Smooth muscle cell of the brain vasculature (primary cell): ENCODE results near the gene ALKBH5.

ENCODE experiments used
- DNase-seq: peaks from one replicate; pipeline ENCODE4 v3.0.0-alpha.2; 2012; ENCODE audit warnings: low read depth, low spot score

The ALKBH5 gene

GRCh38 chr17:18183334-18184142 is at the start of gene ALKBH5:
ALKBH5 (plus strand) TSS chr17:18183828; CDS start chr17:18184244, 416 bp downstream.
- DNase-seq: peak; percentile 97

GRCh38 chr17:18136357-18136756 is 47.3 kb upstream of the ALKBH5 start:
- DNase-seq: no peak

DNA sequence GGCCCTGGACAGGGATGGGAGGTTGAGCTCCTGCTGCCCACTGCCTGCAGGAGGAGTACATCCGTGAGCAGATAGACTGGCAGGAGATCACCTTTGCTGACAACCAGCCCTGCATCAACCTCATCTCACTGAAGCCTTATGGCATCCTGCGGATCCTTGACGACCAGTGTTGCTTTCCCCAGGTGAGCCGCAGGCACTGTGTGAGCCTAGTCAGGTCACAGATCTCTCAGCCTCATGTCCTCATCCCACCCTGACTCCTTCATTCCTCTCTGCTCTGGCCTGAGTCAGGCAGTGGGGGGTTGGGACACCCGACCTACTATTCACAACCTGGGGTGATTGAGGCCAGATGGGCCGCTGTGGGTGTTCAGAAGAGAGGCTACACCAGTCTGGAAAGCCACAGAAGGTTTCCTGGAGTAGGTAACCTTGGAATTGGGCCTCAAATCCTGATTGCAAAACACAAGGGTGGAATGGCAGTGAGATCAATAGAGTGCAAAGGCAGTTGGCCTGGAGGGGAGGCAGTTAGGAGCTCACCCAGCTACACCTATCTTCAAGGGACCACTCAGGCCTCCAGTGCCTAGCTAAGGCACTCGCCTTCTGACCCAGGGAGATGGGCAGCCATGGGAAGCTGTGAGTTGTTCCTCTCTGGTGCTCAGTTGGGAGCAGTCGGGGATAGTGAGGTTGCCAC is 45.4 kb upstream of the ALKBH5 start:
- DNase-seq: no peak

GRCh38 chr17:18139092-18139491 is 44.5 kb upstream of the ALKBH5 start:
- DNase-seq: no peak

GRCh38 chr17:18139498-18139897 is 44.1 kb upstream of the ALKBH5 start:
- no peak for DNase-seq

DNA sequence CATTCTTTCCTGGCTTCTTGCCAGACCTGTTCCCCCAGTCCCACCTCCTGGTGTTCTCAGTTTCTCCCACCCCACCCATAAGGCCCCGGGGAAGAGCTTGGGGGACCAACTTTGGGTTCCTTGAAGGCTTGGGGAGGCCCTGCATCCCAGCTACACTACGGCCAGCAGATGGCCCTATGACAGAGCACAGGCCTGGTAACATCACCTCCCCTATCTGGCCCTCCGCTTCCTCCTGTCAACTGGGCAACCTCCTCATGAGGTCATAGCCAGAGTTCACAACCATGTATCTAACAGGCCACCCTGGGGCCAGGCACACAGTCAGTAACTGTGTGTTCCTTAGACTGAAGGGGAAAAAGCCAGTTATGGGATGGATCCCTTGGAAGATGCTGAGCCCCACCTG is 43.7 kb upstream of the ALKBH5 start:
- no peak for DNase-seq

DNA sequence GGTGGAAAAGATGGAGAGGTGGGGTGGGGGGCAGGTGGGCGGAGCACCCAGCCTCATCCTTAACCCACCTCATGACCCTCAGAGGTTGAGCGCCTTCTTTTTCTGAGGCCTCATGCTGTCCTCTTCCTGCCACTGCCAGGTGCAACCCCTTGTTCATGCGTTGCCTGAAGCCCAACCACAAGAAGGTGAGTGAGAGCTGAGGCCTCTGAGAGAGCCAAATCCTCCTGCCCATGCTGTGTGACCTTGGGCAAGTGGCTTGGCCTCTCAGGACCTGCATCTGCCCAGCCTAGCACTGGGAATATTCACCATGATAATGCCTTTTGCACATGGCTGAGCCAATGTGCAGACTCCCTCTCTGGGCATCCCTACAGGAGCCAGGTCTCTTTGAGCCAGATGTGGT is 43.0 kb upstream of the ALKBH5 start:
- no peak for DNase-seq

DNA sequence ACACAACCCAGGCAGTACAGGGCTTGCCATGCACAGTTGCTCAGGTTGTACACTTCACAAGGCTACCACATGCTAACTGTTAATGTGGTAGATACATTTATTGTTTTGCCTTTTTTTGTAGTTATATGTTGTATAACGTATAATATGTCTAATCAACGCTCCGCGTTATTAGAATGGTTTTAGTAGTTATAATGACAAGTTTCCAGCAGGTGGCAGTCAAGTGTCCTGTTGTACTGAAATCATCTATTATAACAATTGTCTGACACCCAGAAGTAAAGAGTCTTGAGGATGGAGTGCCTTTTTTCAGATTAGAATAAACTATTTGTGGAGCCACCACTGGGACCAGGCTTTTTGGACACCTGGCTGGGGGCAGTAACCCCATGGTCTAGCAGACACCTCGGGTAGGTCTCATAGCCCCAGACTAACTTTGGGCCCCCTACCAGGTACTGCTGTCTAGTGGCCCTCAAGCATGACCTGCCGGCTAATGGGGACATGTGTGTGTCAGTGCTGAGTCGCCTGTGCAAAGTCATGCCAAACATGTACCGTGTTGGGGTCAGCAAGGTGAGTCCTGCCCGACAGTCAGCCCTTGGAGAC is 42.3 kb upstream of the ALKBH5 start:
- no peak for DNase-seq

- no peak for DNase-seq
Measured at GRCh38 chr17:18142417-18142816, 41.2 kb upstream of the ALKBH5 start.

- no peak for DNase-seq
Measured at GRCh38 chr17:18143044-18143936, 40.3 kb upstream of the ALKBH5 start.

- no peak for DNase-seq
Measured at GRCh38 chr17:18144261-18144660, 39.4 kb upstream of the ALKBH5 start.

DNA sequence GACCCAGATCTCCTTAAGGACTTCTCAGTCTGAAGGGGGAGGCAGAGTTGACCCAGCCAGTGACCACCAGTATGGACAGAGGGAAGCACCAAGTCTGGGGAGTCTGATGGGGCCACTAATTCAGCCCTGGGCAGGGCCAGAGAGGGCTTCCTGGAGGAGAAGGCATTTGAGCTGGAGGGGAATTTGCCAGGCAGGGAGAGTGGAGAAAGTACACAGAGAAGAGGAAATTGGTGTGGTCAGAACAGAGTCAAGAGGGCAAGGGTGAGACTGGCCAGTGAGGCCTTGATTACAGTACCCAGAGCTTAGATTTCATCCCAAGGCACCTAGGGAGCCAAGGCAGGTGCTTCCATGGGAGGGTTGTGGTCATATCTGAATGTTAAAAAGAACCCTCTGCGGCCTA is 38.8 kb upstream of the ALKBH5 start:
- no peak for DNase-seq

GRCh38 chr17:18145811-18146210 is 37.8 kb upstream of the ALKBH5 start:
- no peak for DNase-seq

GRCh38 chr17:18146259-18146658 is 37.4 kb upstream of the ALKBH5 start:
- DNase-seq: no peak

DNA sequence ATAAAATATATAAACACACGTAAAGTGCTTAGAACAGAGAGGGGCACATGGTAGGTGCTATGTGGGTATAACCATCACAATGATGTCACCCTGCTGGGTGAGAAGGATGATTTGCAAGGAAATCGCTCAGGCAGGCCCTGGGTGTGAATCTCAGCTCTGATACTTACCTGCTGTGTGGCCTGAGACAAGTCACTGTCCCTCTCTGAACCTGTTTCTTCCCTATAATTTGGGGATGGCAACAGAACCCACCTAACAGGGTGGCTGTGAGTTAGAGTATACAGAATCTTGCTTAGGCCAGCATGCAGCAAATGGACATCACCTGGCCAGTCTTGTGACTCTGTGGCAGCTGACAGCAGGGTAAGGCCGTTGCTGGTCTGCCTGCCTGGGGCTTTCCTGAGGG is 36.6 kb upstream of the ALKBH5 start:
- no peak for DNase-seq

- no peak for DNase-seq
Measured at GRCh38 chr17:18148586-18148985, 35.0 kb upstream of the ALKBH5 start.

DNA sequence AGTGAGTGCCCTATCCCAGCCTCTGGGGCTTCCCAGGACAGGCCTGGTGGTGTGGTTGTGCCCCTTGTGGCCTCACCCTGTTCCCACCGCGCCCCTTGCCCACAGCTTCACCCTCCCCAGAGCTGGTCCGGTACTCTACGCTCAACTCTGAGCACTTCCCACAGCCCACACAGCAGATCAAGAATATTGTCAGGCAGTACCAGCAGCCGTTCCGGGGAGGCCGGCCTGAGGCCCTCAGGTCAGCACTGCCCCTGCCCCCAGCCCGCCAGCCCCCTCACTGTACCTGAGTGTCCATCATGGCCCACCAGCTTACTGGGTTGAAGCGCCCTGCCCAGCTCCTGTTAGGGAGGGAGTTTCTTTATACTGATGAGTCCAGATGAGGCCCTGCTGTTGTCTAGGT is 32.3 kb upstream of the ALKBH5 start:
- no peak for DNase-seq

DNA sequence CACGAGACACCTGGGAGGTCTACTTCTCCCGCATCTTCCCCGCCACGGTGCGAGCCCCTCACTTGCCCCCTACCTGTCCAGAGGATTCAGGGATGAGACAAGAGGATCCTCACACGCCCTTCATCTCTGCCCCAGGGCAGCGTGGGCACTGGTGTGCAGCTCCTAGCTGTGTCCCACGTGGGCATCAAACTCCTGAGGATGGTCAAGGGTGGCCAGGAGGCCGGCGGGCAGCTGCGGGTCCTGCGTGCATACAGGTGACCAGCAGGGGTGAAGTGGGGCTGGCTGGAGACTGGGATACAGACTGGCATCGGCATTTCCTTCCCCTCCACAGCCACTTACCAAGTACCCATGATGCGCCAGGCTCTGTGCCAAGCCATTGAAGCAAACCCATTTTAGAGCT is 28.4 kb upstream of the ALKBH5 start:
- DNase-seq: no peak

DNA sequence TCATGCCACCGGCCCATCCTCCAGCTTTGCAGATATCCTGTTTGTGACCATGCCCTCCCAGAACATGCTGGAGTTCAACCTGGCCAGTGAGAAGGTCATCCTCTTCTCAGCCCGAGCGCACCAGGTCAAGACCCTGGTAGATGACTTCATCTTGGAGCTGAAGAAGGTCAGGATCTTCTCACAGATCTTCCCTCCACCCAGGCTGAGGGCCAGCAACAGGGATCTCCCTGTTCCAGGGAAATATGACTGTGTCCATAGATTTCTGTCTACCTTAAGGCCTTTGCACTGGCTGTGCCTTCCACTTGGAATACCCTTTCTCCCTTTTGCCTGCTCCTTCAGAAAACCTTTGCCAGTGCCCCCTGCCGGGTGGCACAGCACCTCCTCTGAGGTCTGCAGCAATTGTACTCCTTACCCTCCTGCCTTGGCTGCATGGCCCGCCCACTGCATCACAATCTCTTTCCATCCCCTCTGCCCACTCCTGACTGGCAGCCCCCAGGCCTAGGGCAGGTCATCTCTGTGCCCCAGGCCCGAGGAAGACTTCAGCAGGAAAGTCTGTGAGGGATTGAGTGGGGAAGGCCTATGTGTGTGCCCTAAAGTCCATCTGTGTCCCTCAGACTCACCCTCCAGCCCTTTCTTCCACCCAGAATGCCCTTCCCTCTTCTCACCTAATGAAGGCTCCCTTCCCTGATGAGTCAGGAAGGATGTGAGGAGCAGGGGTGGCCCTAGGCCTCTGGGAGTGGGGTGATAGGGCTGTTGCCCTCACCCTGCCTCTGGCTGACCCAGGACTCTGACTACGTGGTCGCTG is 27.3 kb upstream of the ALKBH5 start:
- no peak for DNase-seq

DNA sequence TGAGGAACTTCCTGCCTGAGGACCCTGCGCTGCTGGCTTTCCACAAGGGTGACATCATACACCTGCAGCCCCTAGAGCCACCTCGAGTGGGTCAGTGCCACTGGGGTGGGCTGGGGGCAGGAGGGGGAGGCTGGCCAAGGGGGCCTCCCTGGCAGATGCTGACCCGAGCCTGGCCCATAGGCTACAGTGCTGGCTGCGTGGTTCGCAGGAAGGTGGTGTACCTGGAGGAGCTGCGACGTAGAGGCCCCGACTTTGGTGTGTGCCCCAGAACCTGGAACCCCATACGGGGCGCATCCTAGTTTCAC is 26.7 kb upstream of the ALKBH5 start:
- DNase-seq: no peak

- no peak for DNase-seq
Measured at GRCh38 chr17:18157354-18157985, 26.2 kb upstream of the ALKBH5 start.
